Measurements from ENCODE around the gene SLC12A4. TPM values are rescaled to one million over a fixed set of nuclear protein-coding genes. Genes with fewer than 3 reads are reported as not detected.

The SLC12A4 gene
- total RNA-seq, 6 experiments from 2014 or later, result 17.2 to 40.0 (median 21.9) TPM

GRCh38 chr16:67944690-67945391 lies 23.6 kb downstream of the SLC12A4 start:
- ATAC-seq, result no peak
- TF ChIP-seq POLR2A (IDR thresholded peaks at IDR 0.05) (no peak), CTCF (IDR thresholded peaks at IDR 0.05) (no peak)
- Histone ChIP-seq H3K27me3 (no peaks in the 10 kb centered on the region), H3K36me3 (peaks cover 0 to 29% (median 8%) of the 10 kb centered on the region in 4 donors), H3K4me3 (no peak overlapping the region), H3K27ac (peak overlapping the region in 2 of 3 donors; percentile 79 to 83), H3K9me3 (no peaks in the 10 kb centered on the region), H3K4me1 (peaks cover 0 to 34% (median 14%) of the 10 kb centered on the region in 4 donors)
- intact Hi-C loops (cut with DNase I), result no loop called here
- WGBS (ENCODE audit: insufficient coverage, low coverage, low lambda C conversion rate, missing lambda C conversion rate), result no CpG with 5 or more reads among the region's 24 CpGs
- DNase-seq, result peak in 1 of 3 donors; percentile 25

GRCh38 chr16:67943619-67944504 lies 24.6 kb downstream of the SLC12A4 start, which contains the start of gene LCAT:
Gene LCAT (minus strand): TSS chr16:67944120. CDS start chr16:67944101, 19 bp downstream.
- H3K4me3 ChIP-seq, result peak within 1 kb of the TSS; percentile 38 to 64 (median 63)
- WGBS (ENCODE audit: insufficient coverage, low coverage, low lambda C conversion rate, missing lambda C conversion rate), result 33% methylated on average over 3 of the region's 23 CpGs
- H3K27me3 ChIP-seq, result no peaks in the 10 kb centered on the region
- peaks cover 0 to 22% (median 8%) of the 10 kb centered on the region in 4 donors for H3K36me3 ChIP-seq
- peak; percentile 95 for TF ChIP-seq POLR2A (IDR thresholded peaks at IDR 0.05)
- no peak for TF ChIP-seq CTCF (IDR thresholded peaks at IDR 0.05)
- H3K27ac ChIP-seq, result peak within 1 kb of the TSS; percentile 47 to 83 (median 79)
- intact Hi-C loops (cut with DNase I), result no loop called here
- H3K9me3 ChIP-seq, result no peaks in the 10 kb centered on the region
- peak; percentile 88 to 95 (median 91) for DNase-seq
- peak; percentile 77 to 84 (median 80) for ATAC-seq
- H3K4me1 ChIP-seq, result peaks cover 0 to 38% (median 14%) of the 10 kb centered on the region in 4 donors

GRCh38 chr16:67943256-67943618 lies 25.2 kb downstream of the SLC12A4 start:
- H3K4me3 ChIP-seq, result peak overlapping the region; percentile 38 to 64 (median 63)
- peaks cover 0 to 38% (median 14%) of the 10 kb centered on the region in 4 donors for H3K4me1 ChIP-seq
- no peaks in the 10 kb centered on the region for H3K27me3 ChIP-seq
- DNase-seq (peak; percentile 63 to 89 (median 78)), ATAC-seq (peak; percentile 45 to 73 (median 64))
- H3K9me3 ChIP-seq, result no peaks in the 10 kb centered on the region
- H3K36me3 ChIP-seq, result peaks cover 0 to 21% (median 8%) of the 10 kb centered on the region in 4 donors
- 0% methylated on average over 1 of the region's 6 CpGs for WGBS (ENCODE audit: insufficient coverage, low coverage, low lambda C conversion rate, missing lambda C conversion rate)
- TF ChIP-seq POLR2A (IDR thresholded peaks at IDR 0.05), result no peak
- H3K27ac ChIP-seq, result peak overlapping the region; percentile 47 to 83 (median 79)
- intact Hi-C loops (cut with DNase I), result no loop called here

GRCh38 chr16:67942510-67943255 lies 25.8 kb downstream of the SLC12A4 start:
- TF ChIP-seq CTCF (IDR thresholded peaks at IDR 0.05), result no peak
- no peak for TF ChIP-seq POLR2A (IDR thresholded peaks at IDR 0.05)
- Histone ChIP-seq H3K27me3 (no peaks in the 10 kb centered on the region), H3K9me3 (no peaks in the 10 kb centered on the region), H3K36me3 (peaks cover 0 to 15% (median 7%) of the 10 kb centered on the region in 4 donors), H3K27ac (peak overlapping the region in 2 of 3 donors; percentile 21 to 83), H3K4me3 (peak overlapping the region in 2 of 3 donors; percentile 63 to 64), H3K4me1 (peaks cover 0 to 40% (median 14%) of the 10 kb centered on the region in 4 donors)
- DNase-seq, result peak; percentile 77 to 96 (median 93)
- WGBS (ENCODE audit: insufficient coverage, low coverage, low lambda C conversion rate, missing lambda C conversion rate), result no CpG with 5 or more reads among the region's 27 CpGs
- intact Hi-C loops (cut with DNase I), result no loop called here
- peak; percentile 29 to 64 (median 62) for ATAC-seq

Measured in right lobe of liver (tissue), 6 donors.